GM19023 (cell line): ENCODE results near the gene CARD8.

Experiments used
- ATAC-seq: cut with Tn5 transposase; IDR thresholded peaks from one replicate; pipeline ENCODE4 v1.9.1; 2021; ENCODE audit warnings: mild to moderate bottlenecking, moderate library complexity; ENCODE audit not compliant: unreplicated experiment

The CARD8 gene

GRCh38 chr19:48218997-48219396 lies 36.7 kb downstream of the CARD8 start:
- ATAC-seq, result no peak

- ATAC-seq, result no peak
These were observed 38.8 kb downstream of the CARD8 start for GRCh38 chr19:48216933-48217332.

- no peak for ATAC-seq
These were observed 41.8 kb downstream of the CARD8 start for GRCh38 chr19:48213959-48214358.

GRCh38 chr19:48210005-48210404 lies 45.7 kb downstream of the CARD8 start:
- ATAC-seq, result no peak

- ATAC-seq, result no peak
These were observed 49.2 kb downstream of the CARD8 start for GRCh38 chr19:48206397-48207093.

GRCh38 chr19:48203794-48204628 lies 51.7 kb downstream of the CARD8 start:
- ATAC-seq, result peak; percentile 94

- ATAC-seq, result no peak
These were observed 52.4 kb downstream of the CARD8 start for GRCh38 chr19:48203222-48203793.

GRCh38 chr19:48196933-48197665 lies 58.6 kb downstream of the CARD8 start:
- no peak for ATAC-seq

- no peak for ATAC-seq
These were observed 59.4 kb downstream of the CARD8 start for GRCh38 chr19:48196321-48196763.

- ATAC-seq, result no peak
These were observed 60.6 kb downstream of the CARD8 start for GRCh38 chr19:48194844-48195830.

GRCh38 chr19:48194041-48194843 lies 61.5 kb downstream of the CARD8 start:
- ATAC-seq, result no peak

GRCh38 chr19:48192750-48193149 lies 63.0 kb downstream of the CARD8 start:
- ATAC-seq, result no peak

- no peak for ATAC-seq
These were observed 64.8 kb downstream of the CARD8 start for GRCh38 chr19:48190885-48191284.

GRCh38 chr19:48190288-48190884 lies 65.3 kb downstream of the CARD8 start:
- no peak for ATAC-seq

GRCh38 chr19:48186541-48186991 lies 69.1 kb downstream of the CARD8 start:
- ATAC-seq, result no peak

- ATAC-seq, result no peak
These were observed 69.7 kb downstream of the CARD8 start for GRCh38 chr19:48186015-48186414.

GRCh38 chr19:48183356-48183755 lies 72.4 kb downstream of the CARD8 start:
- ATAC-seq, result no peak

GRCh38 chr19:48182434-48182833 lies 73.3 kb downstream of the CARD8 start:
- no peak for ATAC-seq

GRCh38 chr19:48181505-48181904 lies 74.2 kb downstream of the CARD8 start:
- no peak for ATAC-seq
